NCI-H1694 treated with DMSO at 0.1 percent for 48 hours (cell line): Measurements from ENCODE around the gene CHRNE.
"Not testable (repeated sequence)": the region's sequence is repeated elsewhere in the genome, so short reads cannot be mapped to it uniquely, and the experiment has no call there.

ENCODE experiments used
- DNase-seq: peaks from one replicate; lab custom pipeline; 2025; lab: John Stamatoyannopoulos, UW

Gene CHRNE

DNA sequence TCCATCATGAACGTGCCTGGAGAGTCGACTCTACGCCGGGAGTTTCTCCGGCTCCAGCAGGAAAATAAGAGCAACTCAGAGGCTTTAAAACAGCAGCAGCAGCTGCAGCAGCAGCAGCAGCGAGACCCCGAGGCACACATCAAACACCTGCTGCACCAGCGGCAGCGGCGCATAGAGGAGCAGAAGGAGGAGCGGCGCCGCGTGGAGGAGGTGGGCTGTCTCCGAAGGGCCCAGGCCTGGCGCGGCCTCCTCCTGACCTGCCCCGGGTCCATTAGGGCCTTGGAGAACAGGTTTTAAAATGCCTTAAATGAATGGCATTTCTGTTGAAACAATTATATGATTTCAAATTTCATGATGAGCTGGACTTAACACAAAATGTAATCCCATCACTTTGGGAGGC is 15.3 kb downstream of the CHRNE start:
- no peak for DNase-seq

DNA sequence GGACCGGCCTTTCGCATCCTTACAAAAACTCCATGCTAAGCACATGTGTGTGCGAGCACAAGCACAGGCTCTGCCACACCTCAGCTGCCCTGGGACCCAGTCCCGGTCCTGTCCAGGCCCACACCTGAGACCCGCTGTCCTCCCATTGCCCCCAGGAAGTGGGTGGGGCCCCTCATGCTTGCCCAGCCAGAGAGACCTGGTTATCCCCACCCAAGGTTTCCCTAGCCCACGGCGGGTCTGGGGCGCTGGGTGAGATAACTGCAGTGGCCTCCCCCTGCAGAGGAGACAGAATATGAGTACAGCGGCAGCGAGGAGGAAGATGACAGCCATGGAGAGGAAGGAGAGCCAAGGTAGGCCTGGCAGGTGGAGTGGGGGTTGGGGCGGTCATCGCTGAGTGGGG is 16.1 kb downstream of the CHRNE start:
- DNase-seq = no peak

DNA sequence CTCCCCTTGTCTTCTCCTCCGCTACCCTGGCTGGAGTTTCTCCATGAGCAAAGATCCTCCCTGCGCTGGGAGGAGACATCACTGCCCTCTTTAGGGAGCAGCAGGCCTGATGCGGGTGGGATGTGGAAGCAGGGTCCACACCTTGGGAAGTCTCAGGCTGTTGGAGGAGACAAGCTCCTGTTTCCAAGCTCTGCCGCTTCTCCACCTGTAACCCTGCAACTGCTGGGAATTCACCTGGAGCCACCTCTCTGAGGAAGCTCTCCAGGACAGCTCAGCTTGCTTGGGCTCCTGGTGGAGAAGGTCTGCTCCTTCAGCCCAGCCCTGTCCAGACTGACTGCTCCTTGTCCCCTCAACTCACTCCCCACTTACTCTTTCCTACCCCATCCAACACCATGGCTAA is 18.4 kb downstream of the CHRNE start:
- no peak for DNase-seq

DNA sequence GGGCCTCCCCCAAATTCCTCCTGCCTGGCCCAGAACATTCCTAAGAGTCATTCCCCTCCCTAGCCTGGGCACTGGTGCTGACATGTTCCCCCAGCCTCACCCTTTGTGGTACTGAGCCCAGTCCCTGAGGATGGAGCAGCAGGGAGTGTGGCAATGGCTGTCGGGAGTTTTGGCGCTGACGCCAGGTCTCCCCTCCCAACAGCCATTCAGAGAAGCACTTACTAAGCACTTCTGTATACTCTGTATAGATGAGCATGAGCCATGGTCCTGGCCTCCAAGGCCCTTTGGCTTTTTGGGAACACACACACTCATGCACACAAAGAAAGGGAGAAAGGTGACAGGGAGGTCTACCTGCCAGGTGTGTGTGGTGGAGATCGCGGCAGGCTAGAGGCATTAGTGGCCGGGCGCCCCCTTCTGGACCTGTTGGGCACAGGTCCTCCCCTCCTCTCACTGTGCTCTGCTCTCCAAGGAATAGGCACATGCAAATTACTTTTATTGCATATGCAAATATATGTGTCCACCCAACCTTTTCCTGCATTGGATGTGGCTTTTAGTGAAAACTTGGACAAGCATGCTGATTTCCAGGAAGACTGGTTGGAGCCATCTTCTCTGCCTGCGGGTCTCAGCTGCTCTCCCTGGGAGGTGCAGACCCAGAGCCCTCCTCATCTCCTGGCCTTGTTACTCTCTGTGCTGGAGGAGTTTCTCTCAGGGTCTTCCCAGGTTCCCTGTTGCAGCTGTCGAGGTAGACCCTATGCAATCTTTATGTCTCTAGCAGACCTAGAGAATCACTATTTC is 20.9 kb downstream of the CHRNE start:
- DNase-seq = peak; percentile 38

DNA sequence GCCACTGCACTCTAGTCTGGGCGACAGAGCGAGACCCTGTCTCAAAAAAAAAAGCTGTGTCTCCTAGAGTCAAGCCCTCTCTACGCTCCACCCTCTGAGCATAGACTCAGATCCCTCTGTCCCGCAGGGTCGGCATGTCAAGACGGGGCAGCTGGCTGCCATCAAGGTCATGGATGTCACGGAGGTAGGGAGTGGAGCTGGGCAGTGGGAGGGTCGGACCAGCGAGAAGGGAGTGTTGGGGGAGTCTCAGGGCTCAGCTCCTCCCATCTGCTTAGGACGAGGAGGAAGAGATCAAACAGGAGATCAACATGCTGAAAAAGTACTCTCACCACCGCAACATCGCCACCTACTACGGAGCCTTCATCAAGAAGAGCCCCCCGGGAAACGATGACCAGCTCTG is 22.0 kb downstream of the CHRNE start:
- no peak for DNase-seq

DNA sequence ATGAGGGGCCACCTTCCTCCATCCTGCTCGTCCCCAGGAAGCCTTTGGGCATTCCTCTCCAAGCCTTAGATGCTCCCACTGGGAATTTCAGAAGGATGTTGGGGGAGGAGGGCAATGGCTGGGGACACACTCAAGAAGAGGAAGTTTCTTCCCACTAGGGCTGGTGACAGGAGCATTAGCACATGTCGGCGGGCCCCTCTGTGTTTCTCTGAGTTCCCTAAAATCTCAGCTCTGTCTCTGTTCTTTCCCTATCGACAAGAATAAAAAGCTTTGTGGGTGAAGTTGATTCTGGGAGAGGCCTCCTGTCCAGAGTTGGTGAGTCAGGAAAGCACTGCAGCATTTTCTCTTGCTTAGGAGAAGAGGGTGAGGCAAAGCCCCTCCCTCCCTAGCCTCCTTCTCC is 23.3 kb downstream of the CHRNE start:
- no peak for DNase-seq

DNA sequence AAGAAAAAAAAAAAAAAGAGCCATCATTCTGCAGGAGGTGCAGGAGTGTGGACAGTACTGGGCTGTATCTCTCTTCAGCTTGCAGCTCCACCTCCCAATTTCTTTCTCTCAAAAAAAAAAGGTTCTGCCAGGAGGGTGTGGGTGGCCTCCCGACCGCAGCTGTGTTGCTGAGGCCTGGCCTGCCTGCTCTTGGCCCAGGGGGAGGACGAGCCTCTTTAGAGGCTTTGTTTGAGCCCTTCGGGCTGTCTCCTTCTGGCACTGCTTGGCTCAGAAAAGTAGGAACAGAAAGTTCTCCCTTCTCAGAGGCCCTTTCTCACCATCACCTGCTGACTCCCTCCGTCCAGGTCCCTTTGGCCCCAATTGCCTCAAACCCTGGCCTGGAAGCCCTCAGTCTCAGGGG is 25.8 kb downstream of the CHRNE start:
- no peak for DNase-seq

DNA sequence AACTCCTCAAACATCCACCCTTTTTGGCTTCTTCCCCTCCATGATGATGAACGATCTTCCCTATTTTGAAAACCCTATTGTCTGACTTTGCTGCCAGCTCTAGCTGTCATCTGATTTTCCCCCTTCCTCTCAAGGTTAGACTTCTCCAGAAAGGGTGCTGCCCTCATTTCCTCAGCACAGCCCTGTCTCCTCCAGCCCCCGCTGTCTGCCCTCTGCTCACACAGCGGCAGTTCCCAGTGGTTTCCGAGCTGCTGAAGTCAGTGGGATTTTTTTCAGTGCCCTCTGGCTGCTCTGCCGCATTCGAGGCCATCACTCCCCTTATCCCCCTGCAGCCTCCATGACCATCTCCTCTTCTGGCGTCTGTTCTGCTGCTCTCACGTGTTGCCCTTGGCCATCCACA is 30.1 kb downstream of the CHRNE start:
- DNase-seq = no peak

DNA sequence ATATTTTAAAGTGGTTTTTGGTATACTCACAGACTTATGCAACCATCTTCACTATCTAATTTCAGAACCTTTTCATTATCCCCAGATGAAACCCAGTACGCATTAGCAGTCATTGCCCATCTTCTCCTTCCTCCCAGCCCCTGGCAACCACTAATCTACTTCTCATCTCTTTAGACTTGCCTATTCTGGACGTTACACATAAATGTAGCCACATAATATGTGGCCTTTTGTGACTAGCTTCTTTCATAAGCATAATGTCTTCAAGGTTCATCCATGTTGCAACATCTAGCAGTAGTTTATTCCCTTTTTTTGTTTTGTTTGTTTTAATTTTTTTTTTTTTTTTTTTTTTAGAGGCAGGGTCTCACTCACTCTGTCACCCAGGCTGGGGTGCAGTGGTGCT is 32.0 kb downstream of the CHRNE start:
- no peak for DNase-seq

DNA sequence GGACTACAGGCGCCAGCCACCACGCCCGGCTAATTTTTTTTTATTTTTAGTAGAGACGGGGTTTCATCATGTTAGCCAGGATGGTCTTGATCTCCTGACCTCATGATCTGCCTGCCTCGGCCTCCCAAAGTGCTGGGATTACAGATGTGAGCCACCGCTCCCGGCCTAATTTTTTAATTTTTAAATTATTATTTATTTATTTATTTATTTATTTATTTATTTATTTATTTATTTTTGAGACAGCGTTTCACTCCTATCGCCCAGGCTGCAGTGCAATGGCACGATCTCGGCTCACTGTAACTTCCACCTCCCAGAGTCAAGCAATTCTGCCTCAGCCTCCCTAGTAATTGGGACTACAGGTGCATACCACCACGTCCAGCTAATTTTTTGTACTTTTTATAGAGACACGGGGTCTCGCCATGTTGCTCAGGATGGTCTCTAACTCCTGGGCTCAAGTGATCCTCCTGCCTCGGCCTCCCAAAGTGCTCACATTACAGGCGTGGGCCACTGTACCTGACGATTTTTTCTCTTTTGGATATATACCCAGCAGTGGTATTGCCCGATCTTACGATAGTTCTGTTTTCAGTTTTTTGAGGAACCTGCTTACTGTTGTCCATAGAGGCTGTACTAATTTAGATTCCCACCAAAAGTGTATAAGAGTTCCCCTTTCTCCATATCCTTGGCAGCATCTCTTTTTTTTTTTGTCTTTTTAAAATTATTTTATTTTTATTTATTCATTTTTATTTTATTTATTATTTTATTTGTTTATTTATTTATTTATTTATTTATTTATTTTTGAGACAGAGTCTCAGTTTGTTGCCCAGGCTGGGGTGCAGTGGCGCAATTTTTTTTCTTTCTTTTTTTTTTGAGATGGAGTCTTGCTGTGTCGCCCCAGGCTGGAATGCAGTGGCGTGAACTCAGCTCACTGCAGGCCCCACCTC is 33.6 kb downstream of the CHRNE start:
- not testable (repeated sequence) for DNase-seq

DNA sequence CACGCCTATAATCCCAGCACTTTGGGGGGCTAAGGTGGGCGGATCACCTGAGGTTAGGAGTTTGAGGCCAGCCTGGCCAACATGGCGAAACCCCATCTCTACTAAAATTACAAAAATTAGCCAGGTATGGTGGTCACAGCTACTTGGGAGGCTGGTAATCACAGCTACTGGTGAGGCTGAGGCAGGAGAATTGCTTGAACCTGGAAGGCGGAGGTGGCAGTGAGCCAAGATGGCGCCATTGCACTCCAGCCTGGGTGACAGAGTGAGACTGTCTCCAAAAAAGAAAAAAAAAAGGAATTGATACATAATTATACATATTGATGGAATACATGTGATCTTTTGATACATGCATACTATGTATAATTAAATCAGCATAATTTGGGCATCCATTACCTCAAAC is 35.4 kb downstream of the CHRNE start:
- not testable (repeated sequence) for DNase-seq

DNA sequence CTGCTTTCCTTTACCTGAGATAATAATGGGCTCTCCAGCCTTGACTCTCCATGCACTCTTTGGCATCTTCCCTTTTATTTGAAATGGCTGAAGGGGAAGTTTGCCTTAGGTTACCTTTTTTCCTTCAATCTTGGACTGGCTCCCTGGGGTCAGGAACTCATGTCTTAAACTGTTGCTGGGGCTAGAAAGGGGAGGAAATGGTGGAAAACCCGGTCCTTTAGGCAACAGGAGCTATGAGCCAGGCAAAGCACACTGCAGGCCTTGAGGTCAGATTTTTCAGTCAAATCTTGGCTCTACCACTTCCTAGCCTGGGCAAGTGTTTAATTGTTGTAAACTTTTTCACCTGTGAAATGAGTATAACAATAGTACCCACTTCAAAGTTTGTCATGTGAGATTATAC is 39.6 kb downstream of the CHRNE start:
- DNase-seq = no peak

DNA sequence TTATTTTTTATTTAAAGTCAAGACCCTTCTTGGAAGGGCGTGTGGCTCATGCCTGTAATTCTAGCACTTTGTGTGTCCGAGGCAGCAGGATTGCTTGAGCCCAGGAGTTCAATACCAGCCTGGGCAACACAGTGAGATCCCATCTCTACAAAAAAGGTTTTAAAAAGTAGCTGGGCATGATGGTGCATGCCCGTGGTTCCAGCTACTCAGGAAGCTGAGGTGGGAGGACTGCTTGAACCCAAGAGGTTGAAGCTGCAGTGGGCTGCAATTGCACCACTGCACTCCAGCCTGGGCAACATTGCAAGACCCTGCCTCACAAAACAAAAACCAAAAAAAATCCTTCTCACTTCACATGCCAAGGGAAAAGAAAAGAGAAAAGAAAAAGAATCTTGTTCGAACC is 40.2 kb downstream of the CHRNE start:
- no peak for DNase-seq

DNA sequence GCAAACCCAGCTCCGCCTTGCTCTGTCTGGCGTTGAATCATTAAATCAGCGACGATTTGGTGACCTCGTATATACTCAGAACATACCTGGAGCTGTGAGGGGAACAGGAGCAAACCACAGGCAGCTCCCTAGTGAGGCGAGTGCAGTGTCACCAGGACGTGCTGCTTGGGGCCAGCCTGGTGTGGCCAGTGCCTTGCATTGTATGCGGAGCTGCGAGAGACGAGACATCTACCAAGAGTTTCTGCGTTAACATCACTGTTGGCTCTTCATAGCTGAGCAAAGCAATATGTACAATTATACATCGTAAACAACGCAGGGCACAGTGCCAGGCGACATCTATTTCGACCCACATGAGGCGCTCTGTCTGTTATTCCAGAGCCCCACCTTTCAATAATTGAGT is 41.8 kb downstream of the CHRNE start:
- DNase-seq = no peak

DNA sequence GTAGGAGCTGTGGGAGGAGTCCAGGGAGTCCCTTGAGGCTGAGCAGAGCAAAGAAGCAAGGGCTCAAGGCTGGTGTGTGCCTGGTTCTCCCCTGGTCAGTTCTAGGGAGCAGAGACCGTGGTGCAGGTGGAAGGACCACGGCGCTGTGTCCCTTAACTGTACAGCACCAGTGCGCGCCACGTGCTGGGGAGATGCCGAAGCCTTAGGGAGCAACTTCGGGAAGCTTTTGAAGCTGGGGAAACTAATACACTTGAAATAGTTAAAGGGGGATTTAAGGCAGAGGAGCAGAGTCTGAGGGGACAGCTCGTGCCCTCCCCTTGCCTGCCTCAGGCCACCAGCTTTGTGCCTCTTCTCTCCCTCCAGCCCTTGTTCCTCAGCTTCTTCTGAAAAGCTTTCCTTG is 42.2 kb downstream of the CHRNE start:
- no peak for DNase-seq

DNA sequence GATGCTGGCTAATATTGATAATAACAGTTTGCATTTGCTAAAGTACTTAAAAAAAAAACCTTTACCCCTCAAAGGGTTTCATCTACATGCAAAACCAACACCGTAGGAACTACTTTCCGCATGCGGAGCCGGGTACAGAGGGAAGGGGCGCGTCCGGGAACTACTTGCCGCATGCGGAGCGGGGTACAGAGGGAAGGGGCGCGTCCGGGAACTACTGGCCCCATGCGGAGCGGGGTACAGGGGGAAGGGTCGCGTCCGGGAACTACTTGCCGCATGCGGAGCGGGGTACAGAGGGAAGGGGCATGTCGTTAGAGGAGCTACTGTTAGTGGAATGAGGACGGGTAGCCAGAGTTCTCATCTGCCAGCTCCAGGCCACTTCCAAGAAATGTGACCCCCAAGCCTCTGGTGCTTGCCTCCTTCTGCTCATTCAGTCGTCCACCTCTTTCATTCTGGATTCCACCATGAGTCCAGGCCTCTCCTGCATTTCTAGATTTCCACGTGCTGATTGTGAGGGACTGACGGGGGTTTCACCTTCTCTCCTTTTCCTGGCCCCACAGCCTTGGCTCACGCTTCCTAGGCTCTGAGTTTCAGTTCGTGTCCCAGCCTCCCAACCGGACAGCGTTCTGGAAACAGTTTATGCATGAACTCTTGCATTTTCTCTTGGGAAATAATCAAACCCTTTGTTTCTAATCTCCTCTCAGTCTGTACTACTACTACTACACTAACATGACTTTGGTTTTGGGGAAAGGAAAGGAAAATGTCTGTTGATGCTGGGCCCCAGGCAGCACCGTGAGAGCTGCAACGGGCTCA is 42.9 kb downstream of the CHRNE start:
- DNase-seq = no peak

DNA sequence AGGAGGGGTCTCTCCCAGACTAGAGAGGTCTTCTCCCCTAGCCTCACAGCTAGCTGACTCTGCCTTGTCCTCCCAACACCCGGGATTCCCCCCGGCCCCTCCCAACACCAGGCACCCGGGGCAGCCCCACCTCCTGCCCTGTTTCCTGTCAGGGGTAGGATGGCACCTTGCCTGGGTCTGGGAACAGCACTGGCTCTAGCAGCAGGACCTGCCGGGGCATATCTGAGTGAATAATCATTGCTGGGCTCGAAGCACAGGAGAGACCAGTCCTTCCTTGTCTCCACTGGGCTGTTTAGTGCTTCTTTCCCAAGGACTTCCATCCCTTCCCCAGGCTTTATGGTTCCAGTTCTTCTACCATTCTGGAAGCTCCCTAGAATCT is 44.0 kb downstream of the CHRNE start:
- DNase-seq = no peak

DNA sequence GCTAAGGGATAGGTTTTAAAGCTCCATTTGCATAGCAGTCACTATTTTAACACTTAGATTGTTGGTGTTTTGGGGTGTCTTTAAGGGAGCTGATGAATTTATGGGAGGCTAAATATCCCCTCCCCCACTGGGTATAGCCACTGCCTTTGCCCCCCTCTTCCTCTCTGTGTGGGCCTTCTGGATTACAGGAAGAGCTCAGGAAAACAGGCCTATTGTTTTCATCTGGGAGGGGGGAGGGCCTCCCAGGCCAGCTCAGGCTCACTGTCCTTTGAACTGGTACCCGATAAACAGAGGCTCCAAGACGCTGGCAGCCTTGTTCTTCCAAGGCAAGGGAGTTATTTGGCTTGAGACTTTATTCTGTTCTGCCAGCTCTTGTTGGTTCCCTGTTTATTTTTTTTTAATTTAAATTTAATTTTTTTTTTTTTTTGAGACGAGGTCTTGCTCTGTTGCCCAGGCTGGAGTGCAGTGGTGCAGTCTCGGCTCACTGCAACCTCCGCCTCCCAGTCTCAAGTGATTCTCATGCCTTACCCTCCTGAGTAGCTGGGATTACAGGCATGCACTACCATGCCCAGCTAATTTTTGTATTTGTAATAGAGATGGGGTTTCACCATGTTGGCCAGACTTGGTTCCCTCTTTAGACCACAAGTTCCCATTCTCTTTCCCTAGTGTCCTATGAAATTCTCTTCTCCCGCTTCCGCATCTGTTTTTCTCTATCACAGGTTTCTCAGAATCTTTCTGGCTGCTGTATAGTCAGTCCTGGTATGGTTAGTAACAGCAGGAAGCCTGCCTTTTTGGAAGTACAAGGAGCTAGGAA is 44.6 kb downstream of the CHRNE start:
- DNase-seq = no peak

DNA sequence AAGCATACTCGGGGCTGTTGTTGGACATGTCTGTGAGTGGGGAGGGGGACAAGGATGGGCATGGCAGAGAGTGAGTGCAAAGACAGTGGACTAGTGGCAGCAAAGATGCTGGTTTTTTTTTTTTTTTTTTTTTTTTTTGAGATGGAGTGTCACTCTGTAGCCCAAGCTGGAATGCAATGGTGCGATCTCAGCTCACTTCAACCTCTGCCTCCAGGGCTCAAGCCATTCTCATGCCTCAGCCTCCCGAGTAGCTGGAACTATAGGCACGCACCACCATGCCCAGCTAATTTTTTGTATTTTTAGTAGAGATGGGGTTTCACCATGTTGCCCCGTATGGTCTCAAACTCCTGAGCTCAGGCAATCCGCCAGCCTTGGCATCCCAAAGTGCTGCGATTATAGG is 45.6 kb downstream of the CHRNE start:
- not testable (repeated sequence) for DNase-seq

DNA sequence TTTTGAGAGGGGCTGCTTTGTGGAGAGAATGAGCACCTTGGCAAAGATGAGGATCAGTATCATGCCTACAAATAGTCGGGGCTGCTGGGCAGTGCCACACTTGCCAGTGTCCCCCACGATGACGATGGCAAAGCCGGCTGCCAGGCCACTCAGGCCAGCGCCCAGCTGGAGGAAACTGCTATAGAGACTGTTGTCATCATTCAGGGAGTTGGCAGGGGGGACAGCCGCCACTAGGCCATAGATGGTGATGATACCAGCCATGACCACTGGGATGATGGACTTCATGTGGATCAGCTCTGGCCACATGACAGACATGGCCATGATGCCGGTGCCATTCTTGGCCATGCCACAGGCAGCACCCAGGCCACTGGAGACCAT is 46.0 kb downstream of the CHRNE start:
- no peak for DNase-seq

DNA sequence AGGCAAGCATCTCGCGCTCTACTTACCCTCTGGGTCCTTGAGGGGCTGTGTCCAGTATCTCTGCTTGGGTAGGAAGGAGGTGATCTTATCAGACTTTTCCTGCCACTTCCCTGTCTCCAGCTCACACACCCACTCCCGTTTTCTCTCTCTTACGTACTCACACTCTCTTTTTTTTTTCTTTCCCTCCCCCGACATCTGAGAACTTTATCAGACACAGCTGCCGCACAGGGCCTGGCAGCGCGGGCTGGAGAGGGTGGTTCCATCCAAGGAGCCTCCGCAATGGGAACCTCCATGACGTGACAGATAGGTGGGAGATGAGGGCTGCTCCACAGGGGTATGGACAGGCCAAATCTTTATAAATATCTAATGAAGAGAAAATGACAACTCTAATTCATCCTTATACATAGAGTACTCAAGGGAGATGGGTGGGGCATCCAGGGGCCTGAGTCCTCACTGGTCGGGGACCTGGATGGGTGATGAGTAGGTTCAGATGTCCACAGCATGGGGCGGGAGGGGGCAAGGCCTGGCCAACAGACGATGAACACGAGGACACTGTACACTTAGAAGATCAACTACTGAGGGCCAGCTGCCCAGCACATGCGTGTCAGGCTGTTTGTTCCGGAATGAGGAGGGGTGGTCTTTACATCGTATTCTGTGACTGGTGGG is 46.5 kb downstream of the CHRNE start:
- DNase-seq = no peak
